Endothelial cell (in vitro differentiated cells): ENCODE data around the gene GARIN5A. TPM values are rescaled to one million over a fixed set of nuclear protein-coding genes. Genes with fewer than 3 reads are reported as not detected.

Experiments used
- DNase-seq: peaks from one replicate; pipeline ENCODE4 v3.0.0; 2021; ENCODE audit warnings: low spot score
- H3K27ac Mint-ChIP-seq: one replicate; pipeline ENCODE4 v1.8.0; 2021; ENCODE audit warnings: mixed read lengths, inconsistent platforms; ENCODE audit not compliant: unreplicated experiment
- H3K27me3 Mint-ChIP-seq: one replicate; pipeline ENCODE4 v1.8.0; 2021; ENCODE audit warnings: mild to moderate bottlenecking, moderate library complexity, mixed read lengths, inconsistent platforms; ENCODE audit not compliant: unreplicated experiment
- H3K36me3 Mint-ChIP-seq: one replicate; pipeline ENCODE4 v1.8.0; 2021; ENCODE audit warnings: mild to moderate bottlenecking, low read depth, mixed read lengths, inconsistent platforms; ENCODE audit not compliant: unreplicated experiment
- H3K4me1 Mint-ChIP-seq: one replicate; pipeline ENCODE4 v1.8.0; 2021; ENCODE audit warnings: mild to moderate bottlenecking, mixed read lengths, inconsistent platforms; ENCODE audit not compliant: unreplicated experiment
- H3K4me3 Mint-ChIP-seq: one replicate; pipeline ENCODE4 v1.8.0; 2021; ENCODE audit warnings: mild to moderate bottlenecking, mixed read lengths, inconsistent platforms; ENCODE audit not compliant: unreplicated experiment
- H3K9me3 Mint-ChIP-seq: one replicate; pipeline ENCODE4 v1.8.0; 2021; ENCODE audit warnings: mixed read lengths, inconsistent platforms; ENCODE audit not compliant: unreplicated experiment
- CTCF ChIP-seq: fragments of 200-600 bp; sonication (generic); IDR thresholded peaks from one replicate; pipeline ENCODE4 v1.5.0; 2021; ENCODE audit warnings: antibody characterized with exemption; ENCODE audit not compliant: unreplicated experiment
- total RNA-seq: library from RNA; stranded (reverse); fragmentation: NEBNext Ultra II Directional; extraction: Animal tissue kit (Norgen Biotek cat#: 25700); gene quantifications from one replicate; pipeline ENCODE4 v1.2.1, GENCODE V29; 2021; ENCODE audit not compliant: unreplicated experiment

Gene GARIN5A
- total RNA-seq, 1 donor from 2014 or later: not detected

GRCh38 chr19:50480281-50481111 lies 3.8 kb upstream of the GARIN5A start:
- DNase-seq: no peak
- H3K27me3 Mint-ChIP-seq: peaks cover 17% of the 10 kb centered on the region
- H3K36me3 Mint-ChIP-seq: peaks cover 23% of the 10 kb centered on the region
- no peak overlapping the region for H3K4me3 Mint-ChIP-seq
- no peak for TF ChIP-seq CTCF
- H3K4me1 Mint-ChIP-seq: no peaks in the 10 kb centered on the region
- peaks cover 32% of the 10 kb centered on the region for H3K9me3 Mint-ChIP-seq
- H3K27ac Mint-ChIP-seq: no peak overlapping the region

DNA sequence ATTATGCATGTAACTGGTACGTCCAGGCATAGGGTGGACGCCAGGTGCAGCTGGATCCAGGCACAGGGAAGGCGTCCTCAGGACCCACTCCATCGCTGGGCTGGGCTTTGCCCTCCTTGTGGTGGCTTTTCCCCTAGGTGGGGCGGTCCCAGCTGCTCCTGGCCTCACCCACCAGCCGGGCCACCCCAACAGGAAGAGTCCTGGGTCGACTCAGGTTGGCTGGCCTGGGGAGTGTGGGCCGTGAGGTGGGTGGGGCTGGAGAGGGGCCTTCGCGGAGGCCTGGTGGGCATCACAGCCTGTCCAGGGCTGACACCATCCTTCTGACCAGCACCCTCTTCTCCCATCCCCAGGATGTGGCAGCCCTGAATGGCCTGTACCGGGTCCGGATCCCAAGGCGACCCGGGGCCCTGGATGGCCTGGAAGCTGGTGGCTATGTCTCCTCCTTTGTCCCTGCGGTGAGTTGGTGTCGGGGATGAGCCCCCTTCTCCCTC lies 3.2 kb upstream of the GARIN5A start:
- peaks cover 18% of the 10 kb centered on the region for H3K27me3 Mint-ChIP-seq
- H3K9me3 Mint-ChIP-seq: peaks cover 36% of the 10 kb centered on the region
- no peak for TF ChIP-seq CTCF
- no peak overlapping the region for H3K4me3 Mint-ChIP-seq
- H3K27ac Mint-ChIP-seq: no peak overlapping the region
- H3K36me3 Mint-ChIP-seq: peaks cover 28% of the 10 kb centered on the region
- no peaks in the 10 kb centered on the region for H3K4me1 Mint-ChIP-seq
- DNase-seq: no peak

DNA sequence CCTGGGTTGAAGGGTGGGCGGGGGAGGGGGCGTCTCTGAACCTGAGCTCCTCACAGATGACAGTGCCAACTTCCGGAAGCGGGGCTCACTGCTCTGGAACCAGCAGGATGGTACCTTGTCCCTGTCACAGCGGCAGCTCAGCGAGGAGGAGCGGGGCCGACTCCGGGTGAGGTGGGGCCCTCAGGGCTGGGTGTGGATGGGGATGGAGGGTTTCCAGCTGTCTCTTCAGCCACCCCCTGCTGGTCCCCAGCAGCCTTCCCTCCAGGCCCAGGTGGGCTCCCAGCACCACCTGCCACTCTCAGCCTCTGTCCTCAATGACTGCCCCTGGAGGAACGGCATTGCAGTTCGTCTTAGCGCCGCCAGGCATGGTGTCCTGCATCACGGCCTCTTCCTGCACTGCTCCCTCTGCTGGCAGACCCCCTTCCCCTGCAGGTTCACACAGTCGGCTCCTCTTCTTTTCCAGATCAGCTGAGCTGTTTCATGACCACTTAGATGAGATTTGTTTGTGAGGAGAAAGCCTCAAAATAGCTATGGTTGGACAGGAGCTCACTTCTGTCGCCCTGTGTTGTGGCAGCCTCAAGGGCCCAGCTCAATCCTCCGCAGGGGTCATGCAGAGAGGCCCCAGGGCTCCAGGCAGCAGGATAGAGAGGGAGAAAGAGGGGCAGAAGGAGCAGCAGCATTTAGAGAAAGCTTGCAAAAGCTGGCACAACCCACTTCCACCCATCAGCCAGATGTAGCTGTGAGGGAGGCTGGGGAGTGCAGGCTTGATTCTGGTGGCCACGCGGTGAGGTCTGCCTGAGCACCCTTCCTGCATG lies 2.5 kb upstream of the GARIN5A start:
- Mint-ChIP-seq H3K4me1 (no peaks in the 10 kb centered on the region), H3K27ac (no peak overlapping the region)
- DNase-seq: no peak

DNA sequence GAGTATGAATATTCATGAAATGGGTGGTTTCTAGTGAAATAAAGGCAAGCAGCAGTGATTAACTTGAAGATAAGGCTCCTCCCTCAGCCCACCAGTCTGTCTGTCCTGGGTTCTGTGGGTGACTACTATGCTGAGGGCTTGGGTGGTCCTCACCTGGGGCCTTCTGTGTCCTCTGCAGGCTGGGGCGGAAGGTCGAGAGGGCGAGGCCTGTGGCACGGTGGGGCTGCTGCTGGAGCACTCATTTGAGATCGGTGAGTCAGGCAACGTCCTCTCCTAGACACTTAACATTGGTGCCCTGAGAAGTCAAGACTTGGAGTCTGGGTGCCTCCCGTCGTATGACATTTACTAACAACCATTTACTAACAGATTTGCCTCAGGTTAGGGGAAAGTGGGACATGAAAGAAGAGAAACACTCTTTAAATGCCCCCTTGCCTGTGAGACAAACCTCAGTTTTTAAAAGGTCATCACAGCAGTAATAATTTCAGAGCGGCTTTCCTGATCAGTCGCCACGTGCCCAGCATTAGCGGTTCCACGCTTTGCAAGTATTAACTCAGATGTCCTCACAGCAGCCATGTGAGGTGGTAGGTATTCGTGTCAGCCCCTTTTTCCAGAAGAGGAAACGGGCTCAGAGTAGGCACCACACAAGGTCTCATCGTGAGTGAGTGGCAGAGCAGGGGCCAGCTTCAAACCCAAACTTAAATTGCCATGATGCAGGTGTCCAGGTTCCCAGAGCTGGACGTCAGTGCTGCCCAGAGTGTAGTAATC lies 1.3 kb upstream of the GARIN5A start:
- DNase-seq: no peak
- no peak for TF ChIP-seq CTCF
- Mint-ChIP-seq H3K4me1 (no peaks in the 10 kb centered on the region), H3K9me3 (peaks cover 38% of the 10 kb centered on the region), H3K36me3 (peaks cover 23% of the 10 kb centered on the region), H3K27me3 (peaks cover 18% of the 10 kb centered on the region), H3K4me3 (peak overlapping the region; percentile 47), H3K27ac (peak overlapping the region; percentile 70)

More for the DNA sequence above, 2.5 kb upstream of the GARIN5A start:
- peak overlapping the region; percentile 74 for H3K4me3 Mint-ChIP-seq
- TF ChIP-seq CTCF: no peak
- H3K27me3 Mint-ChIP-seq: peaks cover 18% of the 10 kb centered on the region
- peaks cover 38% of the 10 kb centered on the region for H3K9me3 Mint-ChIP-seq
- H3K36me3 Mint-ChIP-seq: peaks cover 28% of the 10 kb centered on the region
